ENCODE results near the gene HHATL. TPM values are rescaled to one million over a fixed set of nuclear protein-coding genes. Genes with fewer than 3 reads are reported as not detected.

Gene HHATL
- total RNA-seq, 1 experiment from 2014 or later: not detected

DNA sequence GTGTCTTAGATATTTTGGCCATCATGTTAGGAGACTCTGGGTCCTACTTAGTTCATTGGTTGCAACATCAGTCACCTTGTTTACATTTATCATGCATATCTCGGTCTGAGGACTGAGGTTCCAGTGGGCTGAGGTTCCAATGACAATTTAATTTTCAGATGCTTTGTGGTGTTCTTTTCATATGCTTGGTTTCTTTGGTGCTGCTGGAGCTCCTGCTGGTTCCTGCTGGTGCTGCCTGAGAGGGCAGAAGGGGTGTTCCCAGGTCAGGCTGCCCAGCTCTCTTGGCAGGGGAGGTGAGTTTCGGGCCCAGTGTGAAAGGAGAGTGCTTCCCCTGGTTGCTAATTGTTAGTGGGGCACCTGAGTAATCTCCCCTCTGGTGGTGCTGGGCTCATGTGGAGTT lies 24.2 kb downstream of the HHATL start:
- DNase-seq (ENCODE audit: low read depth): no peak
- in situ Hi-C loops (cut with HindIII; ENCODE audit: low pct_unique_long_range_greater_than_20kb, low sequenced_read_pairs): no loop called here

DNA sequence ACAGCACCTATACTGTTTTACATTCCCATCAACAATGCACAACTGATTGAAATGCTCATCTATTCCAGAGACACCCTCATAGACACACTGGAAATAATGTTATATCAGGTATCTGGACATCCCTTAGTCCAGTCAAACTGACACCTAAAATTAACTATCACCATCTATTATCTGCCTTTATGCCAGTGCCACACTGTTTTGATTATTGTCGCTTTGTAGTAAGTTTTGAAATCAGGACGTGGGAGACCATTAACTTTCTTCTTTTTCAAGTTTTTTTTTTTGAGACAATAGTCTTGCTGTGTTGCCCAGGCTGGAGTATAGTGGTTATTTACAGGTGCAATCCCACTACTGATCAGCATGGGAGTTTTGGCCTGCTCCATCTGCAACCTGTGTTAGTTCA lies 26.7 kb downstream of the HHATL start:
- in situ Hi-C loops (cut with HindIII; ENCODE audit: low pct_unique_long_range_greater_than_20kb, low sequenced_read_pairs): no loop called here
- DNase-seq (ENCODE audit: low read depth): no peak

DNA sequence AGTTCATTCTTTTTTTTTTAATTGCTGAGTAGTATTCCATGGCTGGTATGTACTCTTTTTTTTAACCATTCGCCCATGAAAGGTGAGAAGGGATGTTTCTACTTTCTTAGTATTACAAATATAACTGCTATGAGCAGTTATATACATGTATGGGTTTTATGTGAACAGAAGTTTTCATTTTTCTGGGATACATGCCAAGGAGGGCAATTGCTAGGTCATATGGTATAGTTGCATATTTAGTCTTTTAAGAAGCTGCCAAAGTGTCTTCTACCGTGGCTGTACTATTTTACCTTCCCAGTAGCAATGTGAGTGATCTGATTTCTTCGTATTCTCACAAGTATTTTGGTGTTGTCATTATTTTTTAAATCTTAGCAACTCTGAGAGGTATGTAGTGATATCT lies 28.5 kb downstream of the HHATL start:
- DNase-seq (ENCODE audit: low read depth): no peak
- in situ Hi-C loops (cut with HindIII; ENCODE audit: low pct_unique_long_range_greater_than_20kb, low sequenced_read_pairs): no loop called here

DNA sequence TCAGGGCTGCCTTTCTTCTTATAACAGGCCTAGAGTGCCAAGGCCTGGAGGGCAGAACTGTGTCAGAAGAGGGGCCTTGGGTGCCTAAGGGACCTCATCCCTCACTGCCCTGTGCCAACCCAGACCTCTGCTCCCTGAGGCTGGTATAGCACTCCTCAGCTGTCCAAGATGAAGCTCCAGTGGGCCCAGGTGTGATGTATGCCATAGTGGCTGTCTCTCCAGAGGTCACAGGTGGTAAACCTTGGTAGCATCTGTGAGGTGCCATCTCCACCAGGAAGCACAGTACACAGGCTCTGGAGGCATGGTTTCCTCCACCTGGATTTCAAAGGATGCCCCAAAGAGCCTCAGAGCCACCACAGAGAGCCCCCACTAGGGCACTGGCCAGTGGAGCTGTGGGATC lies 29.5 kb downstream of the HHATL start:
- no peak for DNase-seq (ENCODE audit: low read depth)
- in situ Hi-C loops (cut with HindIII; ENCODE audit: low pct_unique_long_range_greater_than_20kb, low sequenced_read_pairs): no loop called here

DNA sequence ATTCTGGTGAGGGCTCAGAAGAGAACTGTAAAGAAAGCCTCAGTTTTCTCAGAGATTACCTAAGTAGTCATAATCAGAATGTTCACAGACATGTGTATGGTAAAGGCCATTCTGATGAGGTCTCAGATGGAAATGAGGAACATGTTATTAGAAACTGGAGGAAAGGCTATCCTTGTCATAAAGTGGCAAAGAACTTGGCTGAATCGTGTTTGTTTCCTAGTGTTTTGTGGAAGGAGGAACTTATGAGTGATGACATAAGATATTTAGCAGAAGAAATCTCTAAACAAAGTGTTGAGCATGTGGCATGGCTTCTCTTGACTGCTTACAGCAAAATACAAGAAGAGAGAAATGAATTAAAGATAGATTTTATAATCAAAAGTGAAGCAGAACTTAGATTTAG lies 30.1 kb downstream of the HHATL start:
- DNase-seq (ENCODE audit: low read depth): no peak
- in situ Hi-C loops (cut with HindIII; ENCODE audit: low pct_unique_long_range_greater_than_20kb, low sequenced_read_pairs): no loop called here

DNA sequence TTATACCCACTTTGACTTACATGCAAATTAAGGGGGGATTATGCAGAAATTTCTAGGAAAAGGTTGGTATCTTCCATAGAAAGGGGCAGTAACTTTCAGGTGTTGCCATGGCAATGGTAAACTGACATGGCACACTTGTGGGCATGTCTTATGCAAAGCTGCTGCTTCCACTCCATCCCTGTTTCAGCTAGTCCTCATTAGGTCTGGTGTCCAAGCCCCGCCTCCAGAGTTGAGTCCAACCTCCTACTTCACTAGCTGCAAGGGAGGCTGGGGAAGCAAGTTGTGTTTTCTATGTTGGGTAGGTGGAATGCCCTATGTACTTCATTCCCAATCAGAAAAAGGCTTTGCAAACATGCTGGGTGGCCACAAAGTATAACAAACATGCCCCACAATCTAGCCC lies 31.9 kb downstream of the HHATL start:
- in situ Hi-C loops (cut with HindIII; ENCODE audit: low pct_unique_long_range_greater_than_20kb, low sequenced_read_pairs): no loop called here
- DNase-seq (ENCODE audit: low read depth): no peak

DNA sequence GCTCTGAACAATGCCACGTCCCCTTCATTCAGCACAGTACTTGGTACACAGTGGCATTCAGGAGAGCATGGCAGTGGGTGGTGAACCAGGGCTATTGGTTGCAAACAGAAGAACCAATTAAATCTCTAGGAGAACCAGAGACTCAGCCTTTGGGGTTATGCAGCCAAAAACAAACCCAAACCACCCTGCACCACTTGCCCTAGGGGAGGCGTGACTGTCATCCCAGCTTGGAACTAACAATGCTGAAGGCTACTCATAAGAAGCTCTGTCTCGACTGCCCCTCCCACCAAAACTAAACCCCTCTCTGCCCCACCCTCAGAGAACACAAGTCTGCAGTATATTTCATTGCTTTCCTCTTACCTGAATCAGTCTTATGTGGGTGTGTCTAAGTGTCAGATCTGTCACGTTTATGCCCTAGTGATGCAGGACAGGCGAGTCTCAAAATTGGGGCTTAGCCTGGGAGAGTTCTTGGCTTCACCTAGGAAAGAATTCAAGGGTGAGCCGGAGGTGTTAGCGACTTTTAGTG lies 32.5 kb downstream of the HHATL start:
- DNase-seq (ENCODE audit: low read depth): no peak
- in situ Hi-C loops (cut with HindIII; ENCODE audit: low pct_unique_long_range_greater_than_20kb, low sequenced_read_pairs): no loop called here

DNA sequence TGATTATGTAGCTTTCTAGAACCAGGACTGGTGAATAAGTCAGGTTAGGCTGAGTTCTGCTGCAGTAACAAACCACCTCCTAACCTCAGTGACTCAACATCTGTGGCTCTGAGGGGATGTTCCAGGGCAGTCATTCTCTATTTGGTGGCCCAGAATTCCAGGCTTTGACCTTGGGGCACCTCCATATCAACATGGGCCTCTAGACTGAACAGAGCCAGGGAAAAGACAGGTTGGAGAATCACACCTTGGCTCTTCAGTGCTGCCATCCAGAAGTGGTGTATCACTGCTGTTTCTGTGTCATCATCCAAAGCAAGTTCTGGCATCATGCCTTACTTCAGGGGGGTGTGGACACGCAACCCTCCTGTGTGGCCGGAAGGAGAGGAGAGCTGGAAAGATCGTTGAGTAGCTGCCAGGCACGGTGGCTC lies 33.8 kb downstream of the HHATL start:
- in situ Hi-C loops (cut with HindIII; ENCODE audit: low pct_unique_long_range_greater_than_20kb, low sequenced_read_pairs): no loop called here
- DNase-seq (ENCODE audit: low read depth): no peak

DNA sequence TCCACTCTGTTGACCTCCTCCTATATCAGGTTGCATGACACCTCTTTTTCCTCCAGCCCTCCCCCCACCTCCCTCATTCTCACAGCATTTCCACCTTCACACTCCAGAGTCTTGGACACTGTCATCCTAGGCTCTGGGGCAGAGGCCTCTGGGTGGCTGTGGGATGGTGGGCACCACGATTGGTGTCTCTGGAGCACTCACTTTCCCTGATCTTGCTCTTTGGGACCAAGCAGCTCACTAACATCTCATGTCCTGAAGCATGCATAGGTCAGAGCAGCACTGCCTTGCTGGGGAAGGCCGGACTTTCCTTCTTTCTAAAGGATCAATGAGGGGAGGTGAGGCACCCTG lies 34.2 kb downstream of the HHATL start:
- in situ Hi-C loops (cut with HindIII; ENCODE audit: low pct_unique_long_range_greater_than_20kb, low sequenced_read_pairs): no loop called here
- no peak for DNase-seq (ENCODE audit: low read depth)

DNA sequence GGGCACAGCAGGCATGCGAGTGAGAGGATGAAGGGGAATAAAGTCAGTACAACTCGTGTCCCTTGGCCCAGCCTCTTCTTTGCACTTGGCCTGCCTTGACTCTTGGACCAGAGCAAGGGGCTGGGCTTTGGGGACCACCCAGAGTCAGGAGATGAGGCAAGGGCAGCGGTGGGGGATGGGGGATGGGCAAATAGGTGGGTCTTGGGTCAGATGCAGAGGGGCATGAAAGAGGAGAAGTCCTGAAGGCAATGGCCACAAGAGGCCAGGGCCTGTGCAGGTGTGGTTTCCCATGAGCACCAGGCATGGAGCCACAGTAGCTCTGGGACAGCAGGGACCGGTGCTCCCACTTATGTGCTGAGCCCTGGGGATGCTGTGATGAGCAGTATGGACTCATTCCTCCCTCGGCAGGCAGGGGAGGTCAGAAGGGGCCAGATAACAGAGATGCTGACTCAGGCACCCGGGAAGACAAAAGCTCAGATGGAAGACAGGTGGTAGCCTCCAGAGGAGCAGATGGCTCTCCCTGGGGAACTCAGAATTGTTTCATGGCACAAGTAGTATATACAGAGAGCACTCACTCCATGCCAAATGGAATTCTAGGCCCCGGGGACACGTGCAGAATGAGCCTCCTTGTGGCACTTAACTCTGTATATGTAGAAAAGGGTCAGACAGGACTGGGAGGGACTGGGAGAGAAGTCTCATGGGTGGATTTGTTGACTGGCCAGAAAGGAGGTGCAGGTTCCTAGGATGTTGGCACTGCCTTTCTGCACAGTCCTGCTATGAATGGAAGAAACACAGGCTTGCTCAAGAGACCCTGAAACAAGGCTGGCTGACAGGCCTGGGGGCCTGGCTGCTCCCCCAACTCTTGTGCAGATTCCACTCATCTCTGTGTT lies 34.8 kb downstream of the HHATL start:
- in situ Hi-C loops (cut with HindIII; ENCODE audit: low pct_unique_long_range_greater_than_20kb, low sequenced_read_pairs): no loop called here
- DNase-seq (ENCODE audit: low read depth): no peak

DNA sequence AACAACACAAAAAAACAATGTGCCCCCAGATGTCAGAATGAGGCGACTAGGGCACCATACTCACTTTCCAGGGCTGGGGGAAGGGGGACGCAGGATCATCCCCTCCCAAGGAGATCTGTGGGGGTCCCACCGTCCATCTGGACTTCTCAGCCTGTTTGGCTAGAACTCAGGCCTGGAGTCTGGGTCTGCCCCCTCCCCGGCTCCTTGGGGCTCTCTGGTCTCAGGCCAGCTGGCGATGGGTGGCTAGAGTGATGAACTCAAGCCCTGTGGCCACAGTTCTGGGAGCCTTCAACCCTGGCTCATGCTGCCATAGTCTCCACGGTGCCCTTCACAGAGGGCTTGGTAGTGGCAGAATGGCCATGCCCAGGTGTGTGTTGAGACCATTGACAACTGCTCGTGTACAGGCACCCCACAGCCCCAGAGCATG lies 35.5 kb downstream of the HHATL start:
- in situ Hi-C loops (cut with HindIII; ENCODE audit: low pct_unique_long_range_greater_than_20kb, low sequenced_read_pairs): no loop called here
- no peak for DNase-seq (ENCODE audit: low read depth)

DNA sequence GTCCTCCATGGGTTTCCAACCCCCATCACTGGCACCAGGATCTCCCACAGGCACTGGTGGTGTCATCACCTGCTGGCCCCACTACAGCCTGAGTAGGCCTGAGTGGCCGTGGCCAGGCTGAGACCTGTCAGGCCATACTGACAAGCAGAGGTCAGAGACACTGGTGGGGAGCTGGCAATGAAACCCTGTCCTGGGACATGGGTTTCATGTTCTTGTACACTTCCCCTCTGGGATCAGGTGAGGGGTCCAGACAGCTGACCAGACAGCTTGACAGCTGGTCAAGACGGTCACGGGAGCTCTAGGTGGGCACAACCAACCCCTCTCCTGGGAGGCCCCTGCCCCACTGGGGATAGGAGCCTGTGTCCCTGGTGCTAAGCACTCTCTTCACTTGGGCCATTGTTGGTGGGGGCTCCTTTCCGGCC lies 36.0 kb downstream of the HHATL start:
- DNase-seq (ENCODE audit: low read depth): no peak

DNA sequence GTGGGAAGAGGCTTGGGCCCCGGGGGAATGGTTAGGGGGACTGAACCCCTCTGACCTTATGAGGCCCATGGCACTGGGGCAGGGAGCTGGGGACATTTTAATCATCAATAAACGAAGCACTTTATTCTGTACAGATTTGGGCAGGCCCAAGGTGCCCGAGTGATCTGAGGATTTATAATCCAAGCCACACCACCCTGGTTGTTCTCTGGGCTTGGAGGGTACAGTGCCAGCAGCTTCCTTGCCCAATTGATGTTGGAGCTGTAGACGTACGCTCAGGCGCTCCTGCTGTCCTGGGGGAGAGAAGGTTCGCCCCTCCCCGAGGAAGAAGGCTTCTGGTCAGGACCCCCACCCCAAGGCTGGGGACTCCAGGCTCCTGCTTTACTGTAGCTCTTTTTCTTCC lies 36.6 kb downstream of the HHATL start:
- DNase-seq (ENCODE audit: low read depth): no peak
- in situ Hi-C loops (cut with HindIII; ENCODE audit: low pct_unique_long_range_greater_than_20kb, low sequenced_read_pairs): no loop called here

More for the DNA sequence above, 36.0 kb downstream of the HHATL start:
- in situ Hi-C loops (cut with HindIII; ENCODE audit: low pct_unique_long_range_greater_than_20kb, low sequenced_read_pairs): no loop called here

DNA sequence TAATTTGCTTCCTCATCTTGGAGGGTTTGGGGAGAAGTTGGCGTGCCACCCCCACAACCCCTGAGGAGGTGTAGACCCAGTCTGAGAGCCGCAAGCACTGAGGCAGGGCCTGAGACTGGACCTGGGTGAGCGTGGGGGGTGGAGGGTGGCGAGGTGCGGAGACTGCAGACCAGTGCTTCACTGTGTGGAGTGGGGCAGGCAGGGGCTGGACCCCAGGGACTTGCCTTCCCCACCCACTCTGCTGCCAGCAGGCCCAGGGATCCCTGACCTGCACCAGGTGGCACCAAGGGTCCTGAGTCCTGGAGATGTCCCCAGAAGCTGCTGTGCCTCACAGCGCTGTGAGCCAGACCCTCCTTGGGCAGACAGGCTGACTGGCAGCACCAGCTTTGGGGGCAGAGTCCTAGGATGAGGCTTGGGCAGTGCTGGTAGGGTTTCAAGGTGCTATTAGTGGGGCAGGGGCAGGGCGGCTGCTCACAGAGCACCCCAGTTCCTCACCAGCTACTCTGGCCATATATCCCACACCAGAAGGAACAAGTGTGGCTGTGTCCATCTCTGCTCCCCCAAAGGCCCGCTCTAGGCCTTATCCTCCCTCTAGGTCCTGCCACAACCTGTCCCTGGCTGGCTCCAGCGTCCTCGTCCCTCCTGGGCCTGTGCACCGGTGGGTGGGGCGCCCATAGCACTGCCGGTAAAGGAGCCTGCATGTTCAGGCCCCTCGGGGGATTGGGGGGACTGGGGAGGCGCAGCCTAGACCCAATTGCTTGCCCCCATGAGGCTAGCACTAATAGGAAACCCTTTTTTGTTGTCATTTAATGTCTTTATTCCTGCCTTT lies 37.3 kb downstream of the HHATL start:
- DNase-seq (ENCODE audit: low read depth): no peak
- in situ Hi-C loops (cut with HindIII; ENCODE audit: low pct_unique_long_range_greater_than_20kb, low sequenced_read_pairs): no loop called here

DNA sequence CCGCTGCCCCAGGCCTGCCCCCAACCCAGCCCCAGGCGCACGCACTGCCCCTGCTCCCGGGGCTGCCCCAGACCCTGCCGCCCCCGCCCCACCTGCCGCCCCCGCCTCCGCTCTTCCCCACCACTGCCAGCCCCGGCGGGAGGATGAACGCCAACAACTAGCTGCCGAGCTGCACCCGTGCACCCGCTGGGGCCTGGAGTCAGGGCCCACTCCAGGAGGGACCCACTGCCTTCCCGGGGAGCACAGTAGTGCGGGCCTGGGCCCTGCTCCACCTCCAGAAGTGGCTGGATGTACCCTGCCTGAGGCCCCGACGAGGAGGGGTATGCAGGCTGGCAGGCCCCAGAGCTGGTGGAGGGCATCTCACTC lies 38.2 kb downstream of the HHATL start:
- in situ Hi-C loops (cut with HindIII; ENCODE audit: low pct_unique_long_range_greater_than_20kb, low sequenced_read_pairs): no loop called here
- no peak for DNase-seq (ENCODE audit: low read depth)

DNA sequence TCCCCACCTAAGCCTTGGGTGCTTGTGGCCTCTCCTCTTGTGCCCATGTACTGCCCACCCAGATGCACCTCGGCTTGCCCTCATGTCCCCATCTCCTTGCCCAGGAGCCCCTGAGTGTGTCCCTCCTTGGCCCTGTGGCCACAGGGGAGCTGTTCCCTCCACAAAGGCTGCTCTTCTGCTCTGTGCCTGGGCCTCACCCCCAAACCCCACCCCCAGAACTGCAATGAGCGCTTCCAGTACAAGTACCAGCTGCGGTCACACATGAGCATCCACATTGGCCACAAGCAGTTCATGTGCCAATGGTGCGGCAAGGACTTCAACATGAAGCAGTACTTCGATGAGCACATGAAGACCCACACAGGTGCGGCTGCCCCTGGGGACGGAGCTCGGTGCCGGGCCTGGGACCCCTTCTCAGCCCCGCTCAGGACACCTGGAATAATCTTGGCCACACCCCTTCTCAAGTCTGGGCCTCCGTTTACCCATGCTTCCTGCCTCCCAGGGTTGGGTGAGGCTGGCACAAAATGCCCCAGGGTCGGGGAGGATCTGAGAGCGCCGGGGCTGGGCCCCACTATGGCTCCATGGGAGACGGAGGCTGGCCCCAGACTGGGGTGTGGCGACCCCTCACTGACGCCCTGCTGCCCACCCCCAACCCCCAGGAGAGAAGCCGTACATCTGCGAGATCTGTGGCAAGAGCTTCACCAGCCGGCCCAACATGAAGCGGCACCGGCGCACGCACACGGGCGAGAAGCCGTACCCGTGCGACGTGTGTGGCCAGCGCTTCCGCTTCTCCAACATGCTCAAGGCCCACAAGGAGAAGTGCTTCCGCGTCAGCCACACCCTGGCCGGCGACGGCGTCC lies 38.8 kb downstream of the HHATL start:
- DNase-seq (ENCODE audit: low read depth): no peak
- in situ Hi-C loops (cut with HindIII; ENCODE audit: low pct_unique_long_range_greater_than_20kb, low sequenced_read_pairs): no loop called here

DNA sequence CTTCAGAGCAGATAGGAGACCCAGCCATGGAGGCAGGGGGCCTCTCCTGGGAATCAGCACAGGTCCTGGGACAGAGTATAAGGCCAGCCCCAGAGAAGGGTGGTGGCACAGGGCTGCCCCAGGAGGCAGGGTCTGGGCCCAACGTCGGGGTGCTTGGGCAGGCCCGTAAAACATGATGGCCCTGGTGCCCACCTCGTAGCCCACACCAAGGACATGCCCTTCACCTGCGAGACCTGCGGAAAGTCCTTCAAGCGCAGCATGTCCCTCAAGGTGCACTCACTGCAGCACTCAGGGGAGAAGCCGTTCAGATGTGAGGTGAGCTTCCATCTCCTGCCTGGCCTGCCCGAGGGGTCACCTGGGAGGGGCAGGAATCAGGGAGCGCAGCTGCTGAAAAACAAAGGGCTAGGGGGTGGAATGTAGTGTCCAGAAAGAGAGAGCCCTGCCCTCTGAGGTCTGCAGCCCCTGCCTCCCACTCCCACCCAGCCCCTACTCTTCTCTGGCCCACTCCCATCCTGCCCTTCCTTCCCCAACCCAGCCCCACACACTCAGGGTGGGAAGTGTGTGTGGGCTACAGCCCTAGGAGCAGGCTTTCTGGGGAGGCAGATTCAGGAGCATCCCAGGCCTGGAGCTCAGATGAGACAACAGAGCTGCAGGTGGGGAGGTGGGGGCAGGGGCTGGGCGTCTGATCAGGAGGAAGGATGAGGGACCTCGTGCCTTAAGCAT lies 39.6 kb downstream of the HHATL start:
- no peak for DNase-seq (ENCODE audit: low read depth)
- in situ Hi-C loops (cut with HindIII; ENCODE audit: low pct_unique_long_range_greater_than_20kb, low sequenced_read_pairs): no loop called here
